CD14-positive monocyte (primary cell): Measurements from ENCODE around the gene ADRB1. TPM values are rescaled to one million over a fixed set of nuclear protein-coding genes. Genes with fewer than 3 reads are reported as not detected.

Experiments
- DNase-seq, 3 donors: peaks; one replicate each; pipeline ENCODE4 v3.0.0-alpha.2; 2011 to 2022
- H2AFZ ChIP-seq: 2 replicates; pipeline ENCODE4 v1.6.0; 2012; ENCODE audit warnings: mild to moderate bottlenecking, low read depth, low read length, inconsistent platforms; ENCODE audit not compliant: insufficient read depth, poor library complexity, severe bottlenecking
- H3K27ac ChIP-seq, 2 donors: 1 replicate in 1 of 2; 2 replicates in 1 of 2; pipeline ENCODE4 v1.5.1; 2012 to 2013; ENCODE audit warnings: low read length in 2 of 2, control low read depth in 1 of 2, inconsistent platforms in 1 of 2, low read depth in 1 of 2, mild to moderate bottlenecking in 1 of 2
- H3K27me3 ChIP-seq, 2 donors: one replicate each; pipeline versions ENCODE4 v1.6.0 to v1.6.1; 2011 to 2013; ENCODE audit warnings: low read length in 2 of 2; ENCODE audit not compliant: control insufficient read depth in 2 of 2, insufficient read depth in 2 of 2
- H3K36me3 ChIP-seq, 2 donors: replicated peaks in 1 of 2; 1 replicate in 1 of 2; 2 replicates in 1 of 2; pipeline versions ENCODE4 v1.5.1 to v1.6.1; 2012 to 2013; ENCODE audit warnings: low read length in 2 of 2, control low read depth in 1 of 2, inconsistent platforms in 1 of 2, mild to moderate bottlenecking in 1 of 2; ENCODE audit not compliant: insufficient read depth in 2 of 2, control insufficient read depth in 1 of 2
- H3K4me1 ChIP-seq, 2 donors: 1 replicate in 1 of 2; 2 replicates in 1 of 2; pipeline versions ENCODE4 v1.5.1 to v1.6.1; 2012 to 2013; ENCODE audit warnings: low read length in 2 of 2, control low read depth in 1 of 2, inconsistent platforms in 1 of 2, mild to moderate bottlenecking in 1 of 2, moderate library complexity in 1 of 2; ENCODE audit not compliant: insufficient read depth in 2 of 2, control insufficient read depth in 1 of 2
- H3K4me2 ChIP-seq: replicated peaks from 2 replicates; pipeline ENCODE3; 2012; ENCODE audit warnings: low read length, moderate library complexity, mild to moderate bottlenecking; ENCODE audit not compliant: poor library complexity, severe bottlenecking; ENCODE audit errors: extremely low read depth
- H3K4me3 ChIP-seq, 3 experiments: fragments of 200-600 bp in 1 of 3; sonication (generic) in 1 of 3; replicated peaks in 1 of 3; 1 replicate in 2 of 3; 2 replicates in 1 of 3; pipeline ENCODE4 v1.5.1; 2011 to 2013; ENCODE audit warnings: low read length in 3 of 3, mild to moderate bottlenecking in 3 of 3, control low read depth in 2 of 3, low read depth in 2 of 3, inconsistent platforms in 1 of 3, moderate library complexity in 1 of 3
- H3K79me2 ChIP-seq: 2 replicates; pipeline ENCODE4 v1.6.0; 2012; ENCODE audit warnings: mild to moderate bottlenecking, control low read depth, inconsistent platforms, low read length, moderate library complexity; ENCODE audit not compliant: insufficient read depth
- H3K9ac ChIP-seq: 2 replicates; pipeline ENCODE4 v1.6.0; 2017; ENCODE audit warnings: low read length, mild to moderate bottlenecking; ENCODE audit not compliant: insufficient read depth, poor library complexity, severe bottlenecking
- H3K9me3 ChIP-seq, 2 donors: replicated peaks in 1 of 2; 1 replicate in 1 of 2; 2 replicates in 1 of 2; pipeline versions ENCODE4 v1.5.1 to v1.6.1; 2012 to 2013; ENCODE audit warnings: low read length in 2 of 2, control low read depth in 1 of 2; ENCODE audit not compliant: control insufficient read depth in 1 of 2, insufficient read depth in 1 of 2
- H4K20me1 ChIP-seq: 2 replicates; pipeline ENCODE4 v1.6.0; 2012; ENCODE audit warnings: mild to moderate bottlenecking, low read length, control low read depth, moderate library complexity; ENCODE audit not compliant: insufficient read depth
- H3K27ac Mint-ChIP-seq, 7 donors: one replicate each; pipeline ENCODE4 v1.8.0; 2020; ENCODE audit warnings: mild to moderate bottlenecking in 7 of 7, mixed read lengths in 7 of 7, moderate library complexity in 6 of 7, inconsistent platforms in 2 of 7
- H3K27me3 Mint-ChIP-seq, 3 donors: one replicate each; pipeline ENCODE4 v1.8.0; 2021 to 2022; ENCODE audit warnings: low read depth in 3 of 3, mild to moderate bottlenecking in 3 of 3, mixed read lengths in 3 of 3, moderate library complexity in 3 of 3, inconsistent platforms in 1 of 3
- H3K36me3 Mint-ChIP-seq, 2 donors: one replicate each; pipeline ENCODE4 v1.8.0; 2020; ENCODE audit warnings: mixed read lengths in 2 of 2, inconsistent platforms in 1 of 2, mild to moderate bottlenecking in 1 of 2
- H3K4me1 Mint-ChIP-seq: one replicate; pipeline ENCODE4 v1.8.0; 2020; ENCODE audit warnings: mild to moderate bottlenecking, mixed read lengths
- H3K4me3 Mint-ChIP-seq, 2 donors: one replicate each; pipeline ENCODE4 v1.8.0; 2020; ENCODE audit warnings: mild to moderate bottlenecking in 2 of 2, mixed read lengths in 2 of 2, moderate library complexity in 1 of 2
- H3K9me3 Mint-ChIP-seq, 7 donors: one replicate each; pipeline ENCODE4 v1.8.0; 2020 to 2022; ENCODE audit warnings: mixed read lengths in 7 of 7, mild to moderate bottlenecking in 6 of 7, moderate library complexity in 6 of 7, inconsistent platforms in 2 of 7
- CTCF ChIP-seq: fragments of 200-600 bp; IDR thresholded peaks from one replicate; pipeline ENCODE4 v1.8.0; 2022; ENCODE audit warnings: antibody characterized with exemption, mild to moderate bottlenecking
- WGBS: methylation state at CpG from one replicate; pipeline ENCODE4 v1.1.5; 2013; ENCODE audit warnings: missing lambda C conversion rate; ENCODE audit not compliant: insufficient coverage; 5-methylcytosine and 5-hydroxymethylcytosine counted together
- intact Hi-C, 2 donors: fragments of 100-400 bp; cut with micrococcal nuclease; formaldehyde crosslinking; loops; one replicate each; pipeline versions ENCODE4 v1.15.0 to v1.15.1; 2023
- polyA plus RNA-seq, 3 donors: library from polyadenylated mRNA; depleted of rRNA in 1 of 3; unstranded in 2 of 3; stranded (reverse) in 1 of 3; fragments of 300-500 nt in 2 of 3; fragments of >200 nt in 1 of 3; fragmentation: Illumina TruSeq in 2 of 3; gene quantifications; 1 replicate in 2 of 3; 2 replicates in 1 of 3; pipeline ENCODE4 v1.2.3, GENCODE V29; 2012 to 2021

Gene ADRB1
- polyA plus RNA-seq, 3 donors = 0.05 to 3.4 TPM; not detected in 1

GRCh38 chr10:114027041-114027394 lies 16.6 kb upstream of the ADRB1 start:
- H3K4me1 ChIP-seq = peaks cover 47 to 75% of the 10 kb centered on the region in 2 donors
- H3K27ac ChIP-seq = no peak overlapping the region
- H3K4me3 ChIP-seq = no peak overlapping the region
- Mint-ChIP-seq H3K27me3 (peaks cover 0 to 5% (median 3%) of the 10 kb centered on the region in 3 donors), H3K4me3 (no peak overlapping the region), H3K9me3 (peaks cover 0 to 2% (median 0%) of the 10 kb centered on the region in 7 donors), H3K4me1 (peaks cover 73% of the 10 kb centered on the region), H3K36me3 (peaks cover 0 to 2% of the 10 kb centered on the region in 2 donors), H3K27ac (peak overlapping the region in 1 of 7 donors; percentile 87)
- no peak for DNase-seq
- no peaks in the 10 kb centered on the region for H3K79me2 ChIP-seq
- no peaks in the 10 kb centered on the region for H4K20me1 ChIP-seq
- H3K9ac ChIP-seq = no peak overlapping the region
- WGBS = no CpG with 5 or more reads among the region's 2 CpGs
- H3K36me3 ChIP-seq = no peaks in the 10 kb centered on the region
- H2AFZ ChIP-seq = no peak overlapping the region
- no peaks in the 10 kb centered on the region for H3K9me3 ChIP-seq
- no peak overlapping the region for H3K4me2 ChIP-seq
- intact Hi-C loops = loop anchor here in 1 of 2 donors (5.0 kb wide), 1 partner anchor 35 kb away; no protein-coding TSS in a partner anchor
- no peak for TF ChIP-seq CTCF
- no peaks in the 10 kb centered on the region for H3K27me3 ChIP-seq

- Mint-ChIP-seq H3K4me3 (no peak overlapping the region), H3K4me1 (peaks cover 73% of the 10 kb centered on the region), H3K27me3 (peaks cover 0 to 5% (median 3%) of the 10 kb centered on the region in 3 donors), H3K9me3 (peaks cover 0 to 2% (median 0%) of the 10 kb centered on the region in 7 donors), H3K27ac (no peak overlapping the region), H3K36me3 (peaks cover 0 to 2% of the 10 kb centered on the region in 2 donors)
- no CpG with 5 or more reads among the region's 3 CpGs for WGBS
- Histone ChIP-seq H4K20me1 (no peaks in the 10 kb centered on the region), H2AFZ (no peak overlapping the region), H3K36me3 (no peaks in the 10 kb centered on the region), H3K27me3 (no peaks in the 10 kb centered on the region), H3K4me1 (peaks cover 47 to 73% of the 10 kb centered on the region in 2 donors), H3K27ac (no peak overlapping the region), H3K4me3 (no peak overlapping the region), H3K4me2 (no peak overlapping the region), H3K9ac (no peak overlapping the region), H3K9me3 (no peaks in the 10 kb centered on the region), H3K79me2 (no peaks in the 10 kb centered on the region)
- intact Hi-C loops = loop anchor here in 1 of 2 donors (5.0 kb wide), 1 partner anchor 36 kb away; no protein-coding TSS in a partner anchor
- no peak for DNase-seq
- no peak for TF ChIP-seq CTCF
Observed at GRCh38 chr10:114027951-114028350, 15.7 kb upstream of the ADRB1 start.
